HFFc6 (cell line): ENCODE results near the gene DEFB126. TPM values are rescaled to one million over a fixed set of nuclear protein-coding genes. Genes with fewer than 3 reads are reported as not detected.
"Not testable (repeated sequence)": the region's sequence is repeated elsewhere in the genome, so short reads cannot be mapped to it uniquely, and the experiment has no call there.

Experiments used
- DNase-seq: peaks from one replicate; pipeline ENCODE4 v3.0.0-alpha.2; 2018
- H3K27ac Mint-ChIP-seq: 2 replicates; pipeline ENCODE4 v1.8.0; 2020; ENCODE audit warnings: mild to moderate bottlenecking, mixed read lengths
- H3K27me3 Mint-ChIP-seq: 2 replicates; pipeline ENCODE4 v1.8.0; 2021; ENCODE audit warnings: mild to moderate bottlenecking, moderate library complexity, mixed read lengths; ENCODE audit not compliant: insufficient read depth
- H3K36me3 Mint-ChIP-seq: 2 replicates; pipeline ENCODE4 v1.8.0; 2021; ENCODE audit warnings: low read depth, mixed read lengths
- H3K4me1 Mint-ChIP-seq: 2 replicates; pipeline ENCODE4 v1.8.0; 2020; ENCODE audit warnings: low read depth, mixed read lengths
- H3K4me3 Mint-ChIP-seq: 2 replicates; pipeline ENCODE4 v1.8.0; 2020; ENCODE audit warnings: mild to moderate bottlenecking, moderate library complexity, mixed read lengths
- H3K9me3 Mint-ChIP-seq: 2 replicates; pipeline ENCODE4 v1.8.0; 2020; ENCODE audit warnings: mild to moderate bottlenecking, mixed read lengths
- total RNA-seq, 6 experiments: library from RNA; stranded (reverse); fragmentation: NEBNext Ultra II Directional; extraction: Animal tissue kit (Norgen Biotek cat#: 25700); gene quantifications; 2 replicates in 1 of 6; 3 replicates in 5 of 6; pipeline ENCODE4 v1.2.3, GENCODE V29; 2021
- TF ChIP-seq, protein P1 (sequence below): fragments of 200-600 bp; sonication (generic); IDR thresholded peaks from 2 replicates; pipeline ENCODE4 v1.5.0; 2021; ENCODE audit warnings: antibody characterized with exemption, mild to moderate bottlenecking

DEFB126 gene
- total RNA-seq, 6 experiments from 2014 or later = not detected

GRCh38 chr20:112396-112795 lies 30.0 kb upstream of the DEFB126 start:
- H3K27me3 Mint-ChIP-seq = 0 out of 2 replicates have a peak, but pooled peaks cover 2% of the 10 kb centered on the region
- H3K36me3 Mint-ChIP-seq = no peaks in the 10 kb centered on the region
- no peaks in the 10 kb centered on the region for H3K4me1 Mint-ChIP-seq
- no peak for DNase-seq
- TF ChIP-seq, protein P1, sequence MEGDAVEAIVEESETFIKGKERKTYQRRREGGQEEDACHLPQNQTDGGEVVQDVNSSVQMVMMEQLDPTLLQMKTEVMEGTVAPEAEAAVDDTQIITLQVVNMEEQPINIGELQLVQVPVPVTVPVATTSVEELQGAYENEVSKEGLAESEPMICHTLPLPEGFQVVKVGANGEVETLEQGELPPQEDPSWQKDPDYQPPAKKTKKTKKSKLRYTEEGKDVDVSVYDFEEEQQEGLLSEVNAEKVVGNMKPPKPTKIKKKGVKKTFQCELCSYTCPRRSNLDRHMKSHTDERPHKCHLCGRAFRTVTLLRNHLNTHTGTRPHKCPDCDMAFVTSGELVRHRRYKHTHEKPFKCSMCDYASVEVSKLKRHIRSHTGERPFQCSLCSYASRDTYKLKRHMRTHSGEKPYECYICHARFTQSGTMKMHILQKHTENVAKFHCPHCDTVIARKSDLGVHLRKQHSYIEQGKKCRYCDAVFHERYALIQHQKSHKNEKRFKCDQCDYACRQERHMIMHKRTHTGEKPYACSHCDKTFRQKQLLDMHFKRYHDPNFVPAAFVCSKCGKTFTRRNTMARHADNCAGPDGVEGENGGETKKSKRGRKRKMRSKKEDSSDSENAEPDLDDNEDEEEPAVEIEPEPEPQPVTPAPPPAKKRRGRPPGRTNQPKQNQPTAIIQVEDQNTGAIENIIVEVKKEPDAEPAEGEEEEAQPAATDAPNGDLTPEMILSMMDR = no peak
- H3K4me3 Mint-ChIP-seq = no peak overlapping the region
- no peaks in the 10 kb centered on the region for H3K9me3 Mint-ChIP-seq
- H3K27ac Mint-ChIP-seq = no peak overlapping the region

DNA sequence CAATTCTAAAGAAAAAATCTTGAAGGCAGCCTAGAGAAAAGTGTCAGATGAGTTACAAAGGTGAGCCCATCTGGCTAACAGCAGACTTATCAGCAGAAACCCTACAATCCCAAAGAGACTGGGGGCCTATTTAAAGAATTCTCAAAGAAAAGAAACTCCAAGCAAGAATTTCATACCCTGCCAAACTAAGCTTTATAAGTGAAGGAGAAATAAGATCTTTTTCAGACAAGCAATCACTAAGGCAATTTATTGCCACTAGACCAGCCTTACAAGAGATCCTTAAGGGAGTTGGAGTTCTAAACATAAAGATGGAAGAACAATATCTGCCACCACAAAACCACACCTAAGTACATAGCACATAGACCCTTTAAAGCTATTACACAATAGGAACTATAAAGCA lies 24.9 kb upstream of the DEFB126 start:
- H3K27me3 Mint-ChIP-seq = peaks cover 2% of the 10 kb centered on the region; the same call in 1 of the 2 replicates
- H3K4me3 Mint-ChIP-seq = no peak overlapping the region
- no peak for DNase-seq
- TF ChIP-seq, protein P1 = no peak
- no peak overlapping the region for H3K27ac Mint-ChIP-seq
- H3K9me3 Mint-ChIP-seq = no peaks in the 10 kb centered on the region
- H3K4me1 Mint-ChIP-seq = no peaks in the 10 kb centered on the region
- no peaks in the 10 kb centered on the region for H3K36me3 Mint-ChIP-seq

DNA sequence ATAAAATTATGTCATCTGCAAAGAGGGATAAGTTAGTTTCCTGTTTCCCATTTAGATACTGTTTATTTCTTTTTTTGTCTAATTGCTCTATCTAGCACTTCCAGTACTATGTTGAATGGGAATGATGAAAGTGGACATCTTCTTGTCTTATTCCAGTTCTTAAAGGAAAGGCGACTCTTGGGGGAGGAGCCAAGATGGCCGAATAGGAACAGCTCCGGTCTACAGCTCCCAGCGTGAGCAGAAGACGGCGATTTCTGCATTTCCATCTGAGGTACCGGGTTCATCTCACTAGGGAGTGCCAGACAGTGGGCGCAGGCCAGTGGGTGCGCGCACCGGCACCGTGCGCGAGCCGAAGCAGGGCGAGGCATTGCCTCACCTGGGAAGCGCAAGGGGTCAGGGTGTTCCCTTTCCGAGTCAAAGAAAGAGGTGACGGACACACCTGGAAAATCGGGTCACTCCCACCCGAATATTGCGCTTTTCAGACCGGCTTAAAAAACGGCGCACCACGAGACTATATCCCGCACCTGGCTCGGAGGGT lies 12.5 kb upstream of the DEFB126 start:
- H3K9me3 Mint-ChIP-seq, H3K36me3 Mint-ChIP-seq, H3K27ac Mint-ChIP-seq, H3K4me1 Mint-ChIP-seq, H3K4me3 Mint-ChIP-seq, DNase-seq, H3K27me3 Mint-ChIP-seq: not testable (repeated sequence)

- no peak overlapping the region for H3K4me3 Mint-ChIP-seq
- H3K36me3 Mint-ChIP-seq = no peaks in the 10 kb centered on the region
- H3K4me1 Mint-ChIP-seq = no peaks in the 10 kb centered on the region
- H3K27me3 Mint-ChIP-seq = no peaks in the 10 kb centered on the region
- no peak overlapping the region for H3K27ac Mint-ChIP-seq
- no peaks in the 10 kb centered on the region for H3K9me3 Mint-ChIP-seq
- DNase-seq = no peak
- TF ChIP-seq, protein P1 = peak; percentile 55
Measured at GRCh38 chr20:137668-138490, 4.5 kb upstream of the DEFB126 start.

GRCh38 chr20:145877-146276 lies 3.5 kb downstream of the DEFB126 start:
- Mint-ChIP-seq H3K9me3 (no peaks in the 10 kb centered on the region), H3K36me3 (no peaks in the 10 kb centered on the region), H3K27me3 (peaks cover 7% of the 10 kb centered on the region), H3K27ac (no peak overlapping the region), H3K4me1 (no peaks in the 10 kb centered on the region), H3K4me3 (no peak overlapping the region)
- TF ChIP-seq, protein P1 = no peak
- no peak for DNase-seq

GRCh38 chr20:152131-152530 lies 9.7 kb downstream of the DEFB126 start:
- Mint-ChIP-seq H3K4me1 (no peaks in the 10 kb centered on the region), H3K9me3 (no peaks in the 10 kb centered on the region), H3K27me3 (peaks cover 4% of the 10 kb centered on the region), H3K4me3 (no peak overlapping the region), H3K27ac (no peak overlapping the region), H3K36me3 (no peaks in the 10 kb centered on the region)
- TF ChIP-seq, protein P1 = no peak
- DNase-seq = no peak
